GM19328 (cell line): ENCODE measurements around the gene ROCK2.
"Not testable (repeated sequence)": the region's sequence is repeated elsewhere in the genome, so short reads cannot be mapped to it uniquely, and the experiment has no call there.

ENCODE experiments used
- ATAC-seq: cut with Tn5 transposase; IDR thresholded peaks from one replicate; pipeline ENCODE4 v1.9.1; 2021; ENCODE audit warnings: mild to moderate bottlenecking, moderate library complexity; ENCODE audit not compliant: unreplicated experiment

ROCK2 gene

GRCh38 chr2:11187083-11187619 lies 157.3 kb downstream of the ROCK2 start:
- no peak for ATAC-seq

GRCh38 chr2:11186145-11186544 lies 158.3 kb downstream of the ROCK2 start:
- ATAC-seq, result no peak

- ATAC-seq, result no peak
Observed at GRCh38 chr2:11182951-11183350, 161.5 kb downstream of the ROCK2 start.

- no peak for ATAC-seq
Observed at GRCh38 chr2:11180653-11181052, 163.8 kb downstream of the ROCK2 start.

- ATAC-seq, result no peak
Observed at GRCh38 chr2:11179899-11180298, 164.5 kb downstream of the ROCK2 start.

GRCh38 chr2:11179196-11179595 lies 165.2 kb downstream of the ROCK2 start:
- no peak for ATAC-seq

GRCh38 chr2:11177871-11178690 lies 166.4 kb downstream of the ROCK2 start:
- ATAC-seq, result no peak

- ATAC-seq, result no peak
Observed at GRCh38 chr2:11175293-11175795, 169.1 kb downstream of the ROCK2 start.

GRCh38 chr2:11174222-11174621 lies 170.2 kb downstream of the ROCK2 start:
- ATAC-seq, result no peak

GRCh38 chr2:11169333-11169732 lies 175.1 kb downstream of the ROCK2 start:
- no peak for ATAC-seq

GRCh38 chr2:11168488-11168887 lies 175.9 kb downstream of the ROCK2 start:
- no peak for ATAC-seq

- ATAC-seq, result no peak
Observed at GRCh38 chr2:11166476-11166875, 178.0 kb downstream of the ROCK2 start.

GRCh38 chr2:11165046-11165445 lies 179.4 kb downstream of the ROCK2 start:
- ATAC-seq, result not testable (repeated sequence)

GRCh38 chr2:11163439-11164317 lies 180.8 kb downstream of the ROCK2 start:
- ATAC-seq, result no peak

- ATAC-seq, result no peak
Observed at GRCh38 chr2:11161747-11162146, 182.7 kb downstream of the ROCK2 start.

- ATAC-seq, result peak; percentile 71
Observed at GRCh38 chr2:11160731-11161455, 183.5 kb downstream of the ROCK2 start.

- no peak for ATAC-seq
Observed at GRCh38 chr2:11160256-11160655, 184.2 kb downstream of the ROCK2 start.

GRCh38 chr2:11159574-11160170 lies 184.8 kb downstream of the ROCK2 start:
- no peak for ATAC-seq

- no peak for ATAC-seq
Observed at GRCh38 chr2:11158916-11159573, 185.4 kb downstream of the ROCK2 start.

- ATAC-seq, result no peak
Observed at GRCh38 chr2:11157731-11158130, 186.7 kb downstream of the ROCK2 start.
